H9 (cell line): ENCODE results near the gene KAZN. TPM values are rescaled to one million over a fixed set of nuclear protein-coding genes. Genes with fewer than 3 reads are reported as not detected.
A peak's percentile ranks its signal among the peaks of the same experiment; 100 is the strongest.

Experiments
- DNase-seq: peaks from one replicate; pipeline ENCODE4 v3.0.0-alpha.2; 2017
- H2AFZ ChIP-seq: one replicate; pipeline ENCODE4 v1.6.1; 2013; ENCODE audit warnings: mild to moderate bottlenecking, low read length, control low read depth, moderate library complexity
- H2AK5ac ChIP-seq: 2 replicates; pipeline ENCODE4 v1.6.1; 2013; ENCODE audit warnings: low read length, control low read depth, mixed read lengths; ENCODE audit not compliant: insufficient read length
- H2BK120ac ChIP-seq: one replicate; pipeline ENCODE4 v1.6.1; 2013; ENCODE audit warnings: low read depth, mild to moderate bottlenecking, low read length, control low read depth, inconsistent platforms; ENCODE audit not compliant: poor library complexity, severe bottlenecking
- H2BK12ac ChIP-seq: 2 replicates; pipeline ENCODE4 v1.6.1; 2013; ENCODE audit warnings: low read length, control low read depth, mixed read lengths, low read depth; ENCODE audit not compliant: insufficient read length
- H2BK15ac ChIP-seq: 2 replicates; pipeline ENCODE4 v1.6.1; 2013; ENCODE audit warnings: low read depth, low read length, control low read depth
- H2BK20ac ChIP-seq: one replicate; pipeline ENCODE4 v1.6.1; 2013; ENCODE audit warnings: low read depth, mild to moderate bottlenecking, low read length, control low read depth, inconsistent platforms; ENCODE audit not compliant: poor library complexity, severe bottlenecking
- H2BK5ac ChIP-seq: 2 replicates; pipeline ENCODE4 v1.6.1; 2013; ENCODE audit warnings: low read length, control low read depth, mixed read lengths; ENCODE audit not compliant: insufficient read length
- H3K14ac ChIP-seq: 2 replicates; pipeline ENCODE4 v1.6.1; 2013; ENCODE audit warnings: low read length, control low read depth; ENCODE audit not compliant: insufficient read depth
- H3K18ac ChIP-seq: 2 replicates; pipeline ENCODE4 v1.6.1; 2013; ENCODE audit warnings: low read depth, mild to moderate bottlenecking, mixed read lengths, low read length, control low read depth; ENCODE audit not compliant: insufficient read length
- H3K23ac ChIP-seq: 2 replicates; pipeline ENCODE4 v1.6.1; 2013; ENCODE audit warnings: low read length, control low read depth, mixed read lengths, low read depth; ENCODE audit not compliant: insufficient read length
- H3K23me2 ChIP-seq: 2 replicates; pipeline ENCODE4 v1.6.1; 2013; ENCODE audit warnings: low read depth, mild to moderate bottlenecking, mixed read lengths, low read length, control low read depth; ENCODE audit not compliant: insufficient read length, poor library complexity, severe bottlenecking
- H3K27ac ChIP-seq: 2 replicates; pipeline ENCODE4 v1.5.1; 2013; ENCODE audit warnings: low read length, control low read depth, mixed read lengths, low read depth; ENCODE audit not compliant: insufficient read length
- H3K27me3 ChIP-seq: 2 replicates; pipeline ENCODE4 v1.6.1; 2013; ENCODE audit warnings: low read length, control low read depth, inconsistent platforms; ENCODE audit not compliant: insufficient read depth
- H3K4ac ChIP-seq: 2 replicates; pipeline ENCODE4 v1.6.1; 2013; ENCODE audit warnings: low read depth, mild to moderate bottlenecking, control low read depth, inconsistent platforms, low read length, moderate library complexity
- H3K4me1 ChIP-seq: 2 replicates; pipeline ENCODE4 v1.6.1; 2013; ENCODE audit warnings: low read length, control low read depth, inconsistent platforms; ENCODE audit not compliant: insufficient read depth
- H3K4me2 ChIP-seq: 2 replicates; pipeline ENCODE4 v1.6.1; 2013; ENCODE audit warnings: low read length, control low read depth, mixed read lengths; ENCODE audit not compliant: insufficient read length, insufficient read depth
- H3K56ac ChIP-seq: 2 replicates; pipeline ENCODE4 v1.6.1; 2013; ENCODE audit warnings: low read depth, mild to moderate bottlenecking, mixed read lengths, low read length, control low read depth; ENCODE audit not compliant: insufficient read length
- H3K79me1 ChIP-seq: 2 replicates; pipeline ENCODE4 v1.6.1; 2013; ENCODE audit warnings: low read depth, mild to moderate bottlenecking, moderate library complexity, low read length, control low read depth, inconsistent platforms; ENCODE audit not compliant: insufficient read depth, poor library complexity, severe bottlenecking
- H3K79me2 ChIP-seq: 2 replicates; pipeline ENCODE4 v1.6.1; 2013; ENCODE audit warnings: low read length, control low read depth, inconsistent platforms; ENCODE audit not compliant: insufficient read depth
- H3K9ac ChIP-seq: 2 replicates; pipeline ENCODE4 v1.6.1; 2013; ENCODE audit warnings: low read length, control low read depth, mixed read lengths; ENCODE audit not compliant: insufficient read length; ENCODE audit errors: extremely low read depth
- H3K9me3 ChIP-seq: one replicate; pipeline ENCODE4 v1.6.1; 2013; ENCODE audit warnings: low read depth, low read length, inconsistent platforms; ENCODE audit not compliant: control insufficient read depth
- H3T11ph ChIP-seq: one replicate; pipeline ENCODE4 v1.6.1; 2013; ENCODE audit warnings: mild to moderate bottlenecking, low read length, control low read depth, inconsistent platforms
- H4K20me1 ChIP-seq: one replicate; pipeline ENCODE4 v1.6.1; 2013; ENCODE audit not compliant: control insufficient read depth, insufficient read length, insufficient read depth
- H4K5ac ChIP-seq: 2 replicates; pipeline ENCODE4 v1.6.1; 2013; ENCODE audit warnings: low read depth, mild to moderate bottlenecking, mixed read lengths, low read length, control low read depth; ENCODE audit not compliant: insufficient read length
- H4K8ac ChIP-seq: replicated peaks from 2 replicates; pipeline ENCODE4 v1.6.1; 2013; ENCODE audit warnings: low read length, control low read depth, mixed read lengths, low read depth; ENCODE audit not compliant: insufficient read length
- H4K91ac ChIP-seq: 2 replicates; pipeline ENCODE4 v1.6.1; 2013; ENCODE audit warnings: low read depth, mild to moderate bottlenecking, moderate library complexity, mixed read lengths, low read length, control low read depth; ENCODE audit not compliant: insufficient read length
- H3K27ac Mint-ChIP-seq, 3 experiments: 2 replicates in 2 of 3; 3 replicates in 1 of 3; pipeline ENCODE4 v1.8.0; 2020 to 2021; ENCODE audit warnings: mixed read lengths in 3 of 3, mild to moderate bottlenecking in 1 of 3, moderate library complexity in 1 of 3
- H3K27me3 Mint-ChIP-seq: 2 replicates; pipeline ENCODE4 v1.8.0; 2021; ENCODE audit warnings: low read depth, mild to moderate bottlenecking, moderate library complexity, mixed read lengths
- H3K36me3 Mint-ChIP-seq, 3 experiments: 2 replicates in 2 of 3; 3 replicates in 1 of 3; pipeline ENCODE4 v1.8.0; 2020 to 2021; ENCODE audit warnings: low read depth in 3 of 3, mixed read lengths in 3 of 3; ENCODE audit not compliant: insufficient read depth in 1 of 3
- H3K4me1 Mint-ChIP-seq, 2 experiments: 2 replicates each; pipeline ENCODE4 v1.8.0; 2020; ENCODE audit warnings: mixed read lengths in 2 of 2
- H3K4me3 Mint-ChIP-seq, 2 experiments: 2 replicates in 1 of 2; 3 replicates in 1 of 2; pipeline ENCODE4 v1.8.0; 2020 to 2021; ENCODE audit warnings: mild to moderate bottlenecking in 2 of 2, mixed read lengths in 2 of 2, moderate library complexity in 1 of 2
- H3K9me3 Mint-ChIP-seq, 2 experiments: 2 replicates in 1 of 2; 3 replicates in 1 of 2; pipeline ENCODE4 v1.8.0; 2020; ENCODE audit warnings: mild to moderate bottlenecking in 2 of 2, mixed read lengths in 2 of 2, moderate library complexity in 1 of 2
- WGBS: extraction: QIAGEN DNeasy Blood & Tissue Kit; methylation state at CpG from one replicate; pipeline ENCODE4 v1.1.7; 2013; ENCODE audit warnings: missing lambda C conversion rate, low lambda C conversion rate, mixed read lengths; ENCODE audit not compliant: insufficient read length; ENCODE audit errors: extremely low coverage; 5-methylcytosine and 5-hydroxymethylcytosine counted together
- total RNA-seq: library from RNA; stranded (reverse); gene quantifications from 2 replicates; pipeline ENCODE4 v1.2.1, GENCODE V29; 2021
- TF ChIP-seq, protein P1 (sequence below): fragments of 200-600 bp; sonication (generic); conservative IDR thresholded peaks from 3 replicates; pipeline ENCODE4 v1.8.0; 2021; ENCODE audit warnings: antibody characterized with exemption, mild to moderate bottlenecking

Gene KAZN
- total RNA-seq, 1 experiment from 2014 or later, result 7.6 TPM

DNA sequence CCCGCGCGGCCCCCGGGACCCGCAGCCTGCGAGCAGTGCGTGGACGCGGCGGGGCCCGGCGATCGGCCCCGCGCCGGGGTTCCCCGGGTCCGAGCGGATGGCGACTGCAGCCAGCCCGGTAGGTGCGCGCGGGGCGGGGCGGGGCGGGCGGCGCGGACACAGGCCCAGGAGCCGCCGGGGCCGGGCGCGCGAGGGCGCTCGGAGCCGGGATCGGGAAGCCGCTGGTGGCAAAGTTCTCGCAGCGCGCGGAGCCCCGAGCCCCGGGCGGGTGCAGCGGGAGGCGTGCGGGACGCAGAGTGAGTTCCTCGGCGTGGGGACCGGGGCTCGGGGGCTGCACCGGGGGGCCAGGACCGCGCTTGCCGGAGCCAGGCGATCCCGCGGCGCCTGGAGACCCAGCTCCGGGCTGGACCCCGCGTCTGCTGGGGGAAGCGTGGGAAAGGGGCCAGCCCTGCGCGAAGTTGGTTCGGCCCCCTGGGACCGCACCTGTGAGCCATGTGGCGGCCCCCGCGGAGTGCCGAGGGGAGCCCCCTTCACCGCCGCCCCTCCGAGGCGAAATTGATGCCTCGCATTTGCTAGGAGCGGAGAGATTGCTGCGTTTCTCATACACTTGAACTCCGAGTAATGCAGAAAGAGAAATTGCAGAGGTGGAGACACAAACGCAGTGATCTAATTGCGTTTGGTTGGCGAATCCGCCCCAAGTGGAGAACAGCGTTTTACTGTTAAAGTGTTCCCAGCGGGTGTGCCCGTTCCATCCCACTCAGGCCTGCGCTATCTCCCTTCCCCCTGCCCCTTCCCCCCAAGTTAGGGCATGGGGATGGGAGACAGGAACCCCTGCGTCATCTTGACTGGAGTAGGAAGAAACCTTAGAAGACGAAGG lies 326.2 kb downstream of the KAZN start:
- Histone ChIP-seq H3T11ph (no peak overlapping the region), H3K27me3 (peaks cover 15% of the 10 kb centered on the region), H4K5ac (no peak overlapping the region), H4K20me1 (no peaks in the 10 kb centered on the region), H3K14ac (no peak overlapping the region), H2BK5ac (no peak overlapping the region), H3K79me2 (no peaks in the 10 kb centered on the region), H2BK120ac (no peak overlapping the region), H3K18ac (no peak overlapping the region), H2AFZ (no peak overlapping the region), H4K8ac (no peak overlapping the region), H2BK15ac (no peak overlapping the region), H3K4me1 (no peaks in the 10 kb centered on the region), H3K56ac (no peak overlapping the region), H3K4ac (no peak overlapping the region), H3K27ac (no peak overlapping the region), H3K23ac (no peak overlapping the region), H4K91ac (no peak overlapping the region), H3K9ac (no peak overlapping the region), H3K23me2 (peaks cover 12% of the 10 kb centered on the region), H2BK12ac (no peak overlapping the region), H2BK20ac (no peak overlapping the region), H3K79me1 (no peaks in the 10 kb centered on the region), H3K4me2 (peak overlapping the region; percentile 95), H3K9me3 (no peaks in the 10 kb centered on the region), H2AK5ac (no peak overlapping the region)
- Mint-ChIP-seq H3K4me3 (peak overlapping the region; percentile 56 to 82), H3K36me3 (no peaks in the 10 kb centered on the region), H3K27me3 (peaks cover 64% of the 10 kb centered on the region), H3K4me1 (peaks cover 8 to 24% of the 10 kb centered on the region in 2 experiments), H3K27ac (peak overlapping the region in 1 of 3 experiments; percentile 60; a peak in 2 of 7 replicates), H3K9me3 (no peaks in the 10 kb centered on the region)
- no peak for DNase-seq
- WGBS, result no CpG with 5 or more reads among the region's 94 CpGs
- TF ChIP-seq, protein P1, sequence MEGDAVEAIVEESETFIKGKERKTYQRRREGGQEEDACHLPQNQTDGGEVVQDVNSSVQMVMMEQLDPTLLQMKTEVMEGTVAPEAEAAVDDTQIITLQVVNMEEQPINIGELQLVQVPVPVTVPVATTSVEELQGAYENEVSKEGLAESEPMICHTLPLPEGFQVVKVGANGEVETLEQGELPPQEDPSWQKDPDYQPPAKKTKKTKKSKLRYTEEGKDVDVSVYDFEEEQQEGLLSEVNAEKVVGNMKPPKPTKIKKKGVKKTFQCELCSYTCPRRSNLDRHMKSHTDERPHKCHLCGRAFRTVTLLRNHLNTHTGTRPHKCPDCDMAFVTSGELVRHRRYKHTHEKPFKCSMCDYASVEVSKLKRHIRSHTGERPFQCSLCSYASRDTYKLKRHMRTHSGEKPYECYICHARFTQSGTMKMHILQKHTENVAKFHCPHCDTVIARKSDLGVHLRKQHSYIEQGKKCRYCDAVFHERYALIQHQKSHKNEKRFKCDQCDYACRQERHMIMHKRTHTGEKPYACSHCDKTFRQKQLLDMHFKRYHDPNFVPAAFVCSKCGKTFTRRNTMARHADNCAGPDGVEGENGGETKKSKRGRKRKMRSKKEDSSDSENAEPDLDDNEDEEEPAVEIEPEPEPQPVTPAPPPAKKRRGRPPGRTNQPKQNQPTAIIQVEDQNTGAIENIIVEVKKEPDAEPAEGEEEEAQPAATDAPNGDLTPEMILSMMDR, result no peak
